HEK293 (cell line): ENCODE measurements around the gene PPP6R3.

Experiments
- CTCF ChIP-seq: fragments of 450-650 bp; formaldehyde crosslinking; IDR thresholded peaks from 2 replicates; pipeline ENCODE4 v1.5.1; 2016; ENCODE audit warnings: missing biosample characterization, missing genetic modification characterization
- MYNN ChIP-seq: fragments of 450-650 bp; formaldehyde crosslinking; IDR thresholded peaks from 2 replicates; pipeline ENCODE4 v1.5.1; 2016; ENCODE audit warnings: missing biosample characterization, missing genetic modification characterization, borderline replicate concordance
- OVOL3 ChIP-seq: fragments of 450-650 bp; formaldehyde crosslinking; IDR thresholded peaks from 2 replicates; pipeline ENCODE4 v1.5.1; 2016; ENCODE audit warnings: missing biosample characterization, missing genetic modification characterization
- SCRT2 ChIP-seq: fragments of 450-650 bp; formaldehyde crosslinking; IDR thresholded peaks from 2 replicates; pipeline ENCODE4 v1.5.1; 2016; ENCODE audit warnings: missing biosample characterization, missing genetic modification characterization
- ZNF239 ChIP-seq: fragments of 450-650 bp; formaldehyde crosslinking; IDR thresholded peaks from 2 replicates; pipeline ENCODE4 v1.5.1; 2016; ENCODE audit warnings: missing biosample characterization, missing genetic modification characterization
- ZNF585B ChIP-seq: fragments of 450-650 bp; formaldehyde crosslinking; IDR thresholded peaks from 2 replicates; pipeline ENCODE4 v1.5.1; 2016; ENCODE audit warnings: missing biosample characterization, missing genetic modification characterization

DNA sequence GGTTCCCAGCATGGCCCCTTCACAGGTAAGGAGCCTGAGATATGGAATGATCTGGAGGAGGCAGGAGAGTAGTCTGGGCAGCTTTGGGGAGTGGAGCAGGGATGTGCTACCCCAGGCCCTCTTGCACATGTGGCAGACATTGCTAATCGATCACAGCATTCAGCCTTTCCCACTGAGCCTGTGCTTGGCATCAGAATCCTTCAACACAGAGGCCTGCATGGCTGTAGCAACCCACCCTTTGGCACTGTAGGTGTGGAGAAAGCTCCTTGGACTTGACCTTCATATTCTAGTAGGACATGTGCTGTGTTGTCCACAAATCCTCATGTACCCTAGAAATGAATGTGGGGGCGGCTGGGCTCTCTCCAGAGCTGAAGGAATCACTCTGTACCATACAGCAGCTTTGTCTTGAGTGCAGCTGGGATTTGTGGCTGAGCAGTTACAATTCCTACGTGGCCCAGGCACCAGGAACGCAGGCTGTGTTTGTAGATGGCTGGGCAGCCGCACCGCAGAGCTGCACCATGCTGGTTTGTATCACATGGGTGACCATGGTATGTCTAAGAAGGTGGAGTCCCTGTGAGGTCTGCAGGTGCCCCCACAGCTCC is 21.8 kb upstream of the PPP6R3 start:
- TF ChIP-seq CTCF (tag by site-specific recombination): no peak
- TF ChIP-seq ZNF239 (tag by site-specific recombination): no peak
- TF ChIP-seq OVOL3 (tag by site-specific recombination): no peak
- TF ChIP-seq ZNF585B (tag by site-specific recombination): no peak
- no peak for TF ChIP-seq SCRT2
- TF ChIP-seq MYNN (tag by site-specific recombination): no peak
